IgD-negative memory B cell (primary cell): ENCODE results near the gene ZNF841. TPM values are rescaled to one million over a fixed set of nuclear protein-coding genes. Genes with fewer than 3 reads are reported as not detected.
A peak's percentile ranks its signal among the peaks of the same experiment; 100 is the strongest.

Experiments used
- H3K27ac Mint-ChIP-seq, 3 donors: one replicate each; pipeline ENCODE4 v1.8.0; 2020 to 2022; ENCODE audit warnings: mild to moderate bottlenecking in 3 of 3, mixed read lengths in 3 of 3, moderate library complexity in 1 of 3
- H3K27me3 Mint-ChIP-seq: one replicate; pipeline ENCODE4 v1.8.0; 2021; ENCODE audit warnings: mixed read lengths
- H3K36me3 Mint-ChIP-seq: one replicate; pipeline ENCODE4 v1.8.0; 2020; ENCODE audit warnings: mild to moderate bottlenecking, mixed read lengths
- H3K4me1 Mint-ChIP-seq, 3 donors: one replicate each; pipeline ENCODE4 v1.8.0; 2020 to 2022; ENCODE audit warnings: mixed read lengths in 3 of 3, mild to moderate bottlenecking in 1 of 3
- H3K4me3 Mint-ChIP-seq, 4 donors: one replicate each; pipeline ENCODE4 v1.8.0; 2020 to 2022; ENCODE audit warnings: mild to moderate bottlenecking in 4 of 4, mixed read lengths in 4 of 4, moderate library complexity in 3 of 4
- H3K9me3 Mint-ChIP-seq, 3 donors: one replicate each; pipeline ENCODE4 v1.8.0; 2020 to 2021; ENCODE audit warnings: mixed read lengths in 3 of 3, mild to moderate bottlenecking in 1 of 3
- polyA plus RNA-seq: library from polyadenylated mRNA; unstranded; fragments of 300-500 nt; fragmentation: Illumina TruSeq; gene quantifications from one replicate; pipeline ENCODE4 v1.2.3, GENCODE V29; 2021

The ZNF841 gene
- 4.5 TPM for polyA plus RNA-seq

DNA sequence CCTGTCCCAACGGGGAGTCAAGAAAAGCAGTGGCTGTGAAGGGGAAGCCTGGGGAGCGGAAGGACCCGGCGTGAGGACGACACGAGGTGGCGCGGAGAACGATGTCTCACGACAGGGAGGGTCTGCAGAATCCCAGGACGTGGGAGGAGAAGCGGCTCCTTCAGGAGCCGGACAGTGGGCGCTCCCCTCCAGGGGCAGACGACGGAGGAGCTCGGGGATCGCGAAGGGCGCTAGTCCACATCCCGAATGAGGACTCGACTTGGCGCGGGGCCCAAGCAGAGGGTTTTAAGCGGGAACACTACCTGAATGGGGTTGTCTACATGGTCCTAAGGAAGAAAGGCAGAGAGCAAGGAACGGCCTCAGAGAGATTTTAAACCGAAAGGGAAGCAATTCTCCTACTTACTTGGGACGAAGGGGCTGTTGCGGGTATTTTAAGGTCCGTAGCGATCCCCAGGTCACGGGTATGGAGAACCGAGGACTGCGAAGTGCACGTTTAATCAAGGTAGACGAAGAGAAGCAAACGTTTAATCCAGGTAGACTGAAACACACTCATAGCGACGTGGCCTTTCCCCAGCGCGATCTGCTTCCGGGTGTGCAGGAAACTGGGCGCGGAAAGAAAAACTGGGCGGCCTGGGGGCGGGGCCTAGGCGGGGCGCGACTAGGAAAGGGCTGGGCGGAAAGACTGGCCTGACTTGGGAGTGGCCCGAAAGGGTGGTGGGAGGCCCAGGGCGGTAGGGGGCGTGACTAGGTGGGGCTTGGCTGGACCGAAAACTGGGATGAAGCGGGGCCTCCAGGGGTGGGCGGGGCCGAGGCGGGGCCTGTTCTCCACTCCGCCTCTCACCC is at the start of gene ZNF841:
Gene ZNF841 (minus strand): TSS at position 594 of the 843 bp plus-strand sequence. CDS start 10,964 bp downstream, outside the sequence.
- H3K4me3 Mint-ChIP-seq = peak within 1 kb of the TSS; percentile 96 to 99 (median 96)
- peaks cover 2% of the 10 kb centered on the region for H3K27me3 Mint-ChIP-seq
- peaks cover 11 to 27% (median 25%) of the 10 kb centered on the region in 3 donors for H3K9me3 Mint-ChIP-seq
- H3K4me1 Mint-ChIP-seq = peaks cover 17 to 26% (median 19%) of the 10 kb centered on the region in 3 donors
- H3K36me3 Mint-ChIP-seq = peaks cover 23% of the 10 kb centered on the region
- peak within 1 kb of the TSS; percentile 59 to 96 (median 74) for H3K27ac Mint-ChIP-seq

DNA sequence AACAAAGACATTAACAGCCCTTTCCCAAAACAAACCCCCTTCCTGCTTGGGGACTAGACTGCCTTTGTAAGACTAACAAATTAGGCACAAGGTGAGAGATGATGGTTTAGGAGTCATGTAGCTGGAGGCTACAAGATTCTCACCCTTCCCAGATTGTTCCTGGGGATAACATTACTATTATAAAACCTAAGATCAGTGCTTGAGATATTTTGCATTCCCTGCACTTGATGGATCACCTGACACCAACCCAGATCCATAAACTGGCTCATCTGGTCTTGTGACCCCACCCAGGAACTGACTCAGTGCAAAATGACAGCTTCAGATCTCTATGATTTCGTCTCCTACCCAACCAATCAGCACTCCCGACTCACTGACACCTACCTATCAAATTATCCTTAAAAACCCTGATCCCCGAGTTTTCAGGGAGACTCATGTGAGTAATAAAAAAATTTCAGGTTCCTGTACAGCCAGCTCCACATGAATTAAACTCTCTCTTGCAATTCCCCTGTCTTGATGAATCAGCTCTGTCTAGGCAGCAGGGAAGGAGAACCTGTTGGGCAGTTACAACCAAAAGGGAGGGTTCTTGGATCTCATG is 46.5 kb upstream of the ZNF841 start:
- H3K4me3 Mint-ChIP-seq = peak overlapping the region in 1 of 4 donors; percentile 50
- H3K9me3 Mint-ChIP-seq = peaks cover 2 to 25% (median 4%) of the 10 kb centered on the region in 3 donors
- H3K27me3 Mint-ChIP-seq = no peaks in the 10 kb centered on the region
- H3K27ac Mint-ChIP-seq = no peak overlapping the region
- H3K36me3 Mint-ChIP-seq = peaks cover 3% of the 10 kb centered on the region
- H3K4me1 Mint-ChIP-seq = peaks cover 13 to 17% (median 17%) of the 10 kb centered on the region in 3 donors

DNA sequence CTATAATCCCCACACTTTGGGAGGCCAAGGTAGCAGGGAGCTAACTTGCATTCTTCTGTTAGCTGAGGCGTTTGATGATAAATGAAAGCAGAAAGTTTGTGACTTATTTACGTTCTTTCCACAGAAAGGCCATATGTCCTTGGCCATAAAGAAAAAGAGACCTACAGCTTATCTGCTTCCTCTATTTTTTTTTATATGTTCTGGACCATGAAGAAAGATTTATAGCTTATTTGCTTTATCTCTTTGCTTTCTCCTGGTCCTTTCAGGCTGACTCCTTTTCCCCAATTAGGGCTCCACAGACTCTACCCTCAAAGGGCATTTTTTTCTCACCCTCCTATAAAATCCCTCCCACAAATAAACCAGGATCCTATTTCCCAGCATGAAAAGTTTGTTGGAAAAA is 45.6 kb upstream of the ZNF841 start:
- peaks cover 2 to 25% (median 3%) of the 10 kb centered on the region in 3 donors for H3K9me3 Mint-ChIP-seq
- peaks cover 13 to 17% (median 17%) of the 10 kb centered on the region in 3 donors for H3K4me1 Mint-ChIP-seq
- peak overlapping the region in 1 of 3 donors; percentile 59 for H3K27ac Mint-ChIP-seq
- H3K4me3 Mint-ChIP-seq = peak overlapping the region in 2 of 4 donors; percentile 5 to 50
- peaks cover 3% of the 10 kb centered on the region for H3K36me3 Mint-ChIP-seq
- no peaks in the 10 kb centered on the region for H3K27me3 Mint-ChIP-seq

DNA sequence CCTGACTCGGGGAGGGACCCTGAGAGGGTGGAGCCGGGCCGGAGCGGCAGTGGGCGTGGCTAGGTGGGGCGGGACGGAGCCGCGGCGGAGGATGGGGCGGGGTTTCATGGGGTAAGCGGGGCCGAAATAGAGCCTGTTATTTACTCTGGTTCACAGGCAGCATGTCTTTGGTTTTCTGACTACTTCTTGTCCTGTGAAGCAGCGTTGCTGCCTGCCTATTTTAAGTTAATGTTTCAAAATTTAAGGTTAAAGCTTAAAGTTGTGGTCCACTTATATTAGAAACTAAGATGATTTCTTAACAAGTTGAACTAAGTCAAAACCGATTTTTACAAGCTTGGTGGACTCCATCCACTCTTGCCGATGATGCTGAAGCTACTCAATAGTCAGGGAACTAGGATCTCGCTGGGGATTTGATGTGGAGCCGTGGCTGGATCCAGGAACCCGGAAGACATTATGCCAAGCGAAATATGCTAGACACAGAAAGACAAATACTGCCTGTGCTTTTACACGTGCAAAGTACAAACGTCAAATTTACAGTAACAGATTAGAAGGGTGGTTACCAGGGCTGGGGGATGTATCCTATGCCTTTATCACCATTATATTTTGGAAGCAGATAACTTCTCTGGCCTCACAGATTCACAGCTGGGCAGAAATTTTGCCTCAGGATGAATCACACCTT is 44.6 kb upstream of the ZNF841 start:
- peak overlapping the region in 2 of 3 donors; percentile 57 to 85 for H3K27ac Mint-ChIP-seq
- H3K4me3 Mint-ChIP-seq = peak overlapping the region; percentile 88 to 98 (median 97)
- peaks cover 13 to 17% (median 17%) of the 10 kb centered on the region in 3 donors for H3K4me1 Mint-ChIP-seq
- peaks cover under 1% of the 10 kb centered on the region for H3K36me3 Mint-ChIP-seq
- H3K9me3 Mint-ChIP-seq = peaks cover 2 to 25% (median 3%) of the 10 kb centered on the region in 3 donors
- no peaks in the 10 kb centered on the region for H3K27me3 Mint-ChIP-seq

DNA sequence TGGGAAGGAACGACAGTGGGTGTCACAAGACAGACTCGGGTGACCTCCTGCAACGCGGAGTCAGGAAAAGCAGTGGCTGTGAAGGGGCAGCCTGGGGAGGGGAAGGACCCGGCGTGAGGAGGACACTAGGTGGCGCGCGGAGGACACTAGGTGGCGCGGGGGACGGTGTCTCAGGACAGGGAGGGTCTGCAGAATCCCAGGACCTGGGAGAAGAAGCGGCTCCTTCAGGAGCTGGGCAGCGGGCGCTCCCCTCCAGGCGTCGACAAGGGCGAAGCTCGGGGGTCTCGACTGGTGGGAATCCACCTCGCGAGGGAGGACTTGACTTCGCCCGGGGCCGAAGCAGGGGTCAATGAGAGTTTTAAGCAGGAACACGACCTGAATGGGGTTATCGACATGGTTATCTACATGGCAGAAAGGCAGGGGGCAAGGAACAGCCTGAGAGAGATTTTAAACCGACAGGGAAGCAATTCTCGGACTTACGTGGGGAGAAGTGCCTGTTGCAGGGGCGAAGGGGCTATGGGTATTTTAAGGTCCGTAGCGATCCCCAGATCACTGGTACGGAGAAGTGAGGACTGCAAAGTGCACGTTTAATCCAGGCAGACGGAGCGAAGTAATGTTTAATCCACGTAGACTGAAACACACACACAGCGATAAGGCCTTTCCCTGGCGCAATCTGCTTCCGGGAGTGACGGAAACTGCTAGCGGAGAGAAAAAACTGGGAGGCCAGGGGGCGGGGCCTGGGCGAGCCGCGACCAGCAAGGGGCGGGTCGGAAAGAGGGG is 43.9 kb upstream of the ZNF841 start, which contains the start of gene ZNF616:
Gene ZNF616 (minus strand): TSS at position 687 of the 780 bp plus-strand sequence. CDS start 9,426 bp downstream, outside the sequence.
- Mint-ChIP-seq H3K27ac (peak within 1 kb of the TSS; percentile 57 to 94 (median 85)), H3K9me3 (peaks cover 3 to 24% (median 4%) of the 10 kb centered on the region in 3 donors), H3K4me3 (peak within 1 kb of the TSS; percentile 88 to 98 (median 97)), H3K36me3 (peaks cover 3% of the 10 kb centered on the region), H3K27me3 (no peaks in the 10 kb centered on the region), H3K4me1 (peaks cover 12 to 17% (median 14%) of the 10 kb centered on the region in 3 donors)

DNA sequence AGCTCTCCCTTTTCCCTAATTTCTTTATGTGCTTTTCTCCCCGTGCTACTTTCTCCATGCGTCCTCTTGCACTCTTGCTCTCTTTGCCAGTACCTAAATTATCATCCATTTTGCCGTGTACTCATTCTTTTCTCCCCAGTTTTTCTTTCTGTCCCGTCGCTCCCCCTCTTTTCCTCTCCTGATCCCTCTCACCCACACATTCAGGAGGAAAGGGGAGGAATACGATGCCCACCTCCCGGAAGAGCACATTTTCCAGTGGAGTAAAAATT is 43.4 kb upstream of the ZNF841 start:
- Mint-ChIP-seq H3K27ac (peak overlapping the region; percentile 57 to 94 (median 85)), H3K9me3 (peaks cover 3 to 23% (median 5%) of the 10 kb centered on the region in 3 donors), H3K4me1 (peaks cover 12 to 17% (median 12%) of the 10 kb centered on the region in 3 donors), H3K36me3 (peaks cover 8% of the 10 kb centered on the region), H3K4me3 (peak overlapping the region; percentile 88 to 98 (median 97)), H3K27me3 (no peaks in the 10 kb centered on the region)

DNA sequence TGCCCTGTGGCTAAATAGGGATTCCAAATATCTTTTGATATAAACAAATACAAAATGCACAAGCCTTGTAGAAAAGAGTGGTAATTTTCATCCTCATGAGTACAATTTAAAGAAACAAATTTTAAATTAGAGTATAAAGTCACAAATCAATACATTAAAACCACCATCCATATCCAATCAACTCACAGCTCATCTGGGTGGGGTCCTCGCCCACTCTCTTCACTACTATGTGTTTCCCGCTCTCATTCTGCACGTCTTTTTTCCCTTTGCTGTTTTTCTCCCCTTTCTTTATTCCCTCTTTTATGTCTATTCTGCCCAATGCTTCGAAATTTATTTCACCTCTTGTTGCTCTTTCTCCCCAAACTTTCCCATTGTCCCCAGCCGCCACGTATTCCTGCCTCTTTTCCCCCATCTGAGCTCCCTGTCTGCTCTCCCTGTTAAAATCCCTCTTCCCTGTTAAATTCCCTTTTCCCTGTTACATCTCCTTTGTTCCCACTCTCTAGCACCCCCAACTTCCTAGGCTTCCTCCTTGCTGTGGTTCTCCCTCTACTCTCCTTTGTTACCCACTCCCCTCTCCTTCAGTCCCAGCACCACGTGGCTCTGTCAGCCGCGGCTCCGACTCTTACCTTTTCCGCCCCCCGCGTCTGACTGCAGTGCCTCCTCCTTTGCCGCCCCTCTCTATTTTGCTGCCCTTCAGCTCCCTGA is 42.9 kb upstream of the ZNF841 start:
- peak overlapping the region; percentile 57 to 94 (median 85) for H3K27ac Mint-ChIP-seq
- H3K36me3 Mint-ChIP-seq = peaks cover 9% of the 10 kb centered on the region
- peaks cover 3 to 23% (median 6%) of the 10 kb centered on the region in 3 donors for H3K9me3 Mint-ChIP-seq

DNA sequence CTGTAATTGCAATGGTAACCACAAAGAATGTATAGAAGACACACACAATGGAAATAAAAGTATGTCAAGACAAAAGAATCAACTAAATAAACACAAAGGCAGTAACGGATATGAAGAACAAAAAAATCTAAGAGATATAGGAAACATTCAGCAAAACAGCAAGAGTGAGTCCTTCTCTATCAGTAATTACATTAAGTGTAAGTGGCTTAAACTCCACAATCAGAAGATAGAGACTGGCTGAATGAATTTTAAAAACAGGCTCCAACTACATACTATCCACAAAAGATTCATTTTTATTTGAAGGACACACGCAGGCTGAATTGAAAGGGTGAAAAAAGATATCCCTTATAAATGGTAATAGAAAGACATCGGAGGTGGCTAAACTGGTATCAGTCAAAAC is 24.7 kb upstream of the ZNF841 start:
- no peaks in the 10 kb centered on the region for H3K27me3 Mint-ChIP-seq
- H3K4me3 Mint-ChIP-seq = no peak overlapping the region
- no peak overlapping the region for H3K27ac Mint-ChIP-seq
- H3K9me3 Mint-ChIP-seq = peaks cover 31 to 56% (median 48%) of the 10 kb centered on the region in 3 donors
- H3K4me1 Mint-ChIP-seq = no peaks in the 10 kb centered on the region
- H3K36me3 Mint-ChIP-seq = peaks cover 64% of the 10 kb centered on the region

More for the DNA sequence above, 42.9 kb upstream of the ZNF841 start:
- Mint-ChIP-seq H3K4me1 (peaks cover 12 to 18% (median 12%) of the 10 kb centered on the region in 3 donors), H3K4me3 (peak overlapping the region; percentile 88 to 98 (median 97)), H3K27me3 (no peaks in the 10 kb centered on the region)

DNA sequence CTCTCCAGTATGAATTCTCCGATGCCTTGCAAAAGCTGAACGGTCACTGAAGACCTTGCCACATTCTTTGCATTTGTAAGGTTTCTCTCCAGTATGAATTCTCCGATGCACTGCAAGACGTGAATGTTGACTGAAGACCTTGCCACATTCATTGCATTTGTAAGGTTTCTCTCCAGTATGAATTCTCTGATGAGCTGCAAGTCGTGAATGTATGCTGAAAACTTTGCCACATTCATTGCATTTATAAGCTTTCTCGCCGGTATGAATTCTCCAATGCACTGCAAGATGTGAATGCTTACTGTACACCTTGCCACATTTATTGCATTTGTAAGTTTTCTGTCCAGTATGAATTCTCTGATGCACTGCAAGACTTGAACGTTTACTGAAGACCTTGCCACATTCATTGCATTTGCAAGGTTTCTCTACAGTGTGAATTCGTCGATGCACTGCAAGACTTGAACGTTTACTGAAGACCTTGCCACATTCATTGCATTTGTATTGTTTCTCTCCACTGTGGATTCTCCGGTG is 20.0 kb upstream of the ZNF841 start:
- Mint-ChIP-seq H3K9me3 (peaks cover 36 to 74% (median 54%) of the 10 kb centered on the region in 3 donors), H3K27ac (no peak overlapping the region), H3K4me3 (peak overlapping the region in 1 of 4 donors; percentile 49), H3K4me1 (no peaks in the 10 kb centered on the region), H3K36me3 (peaks cover 38% of the 10 kb centered on the region), H3K27me3 (no peaks in the 10 kb centered on the region)

DNA sequence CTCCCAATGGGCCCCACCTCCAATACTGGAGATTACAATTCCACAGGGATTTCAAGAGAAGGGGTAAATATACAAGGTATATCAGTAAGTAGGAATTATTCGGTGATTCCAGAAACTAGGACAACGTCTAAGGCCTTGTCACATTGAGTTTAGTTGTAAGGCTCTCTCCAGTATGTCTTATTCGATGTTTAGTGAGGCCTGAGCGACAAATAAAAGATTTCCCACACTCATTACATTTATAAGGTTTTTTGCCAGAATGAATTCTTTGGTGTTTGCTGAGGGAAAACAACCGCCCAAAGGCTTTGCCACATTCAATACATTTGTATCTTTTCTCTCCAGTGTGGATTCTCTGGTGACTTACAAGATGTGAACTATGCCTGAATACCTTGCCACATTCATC is 19.1 kb upstream of the ZNF841 start:
- Mint-ChIP-seq H3K4me1 (no peaks in the 10 kb centered on the region), H3K27me3 (no peaks in the 10 kb centered on the region), H3K9me3 (peaks cover 35 to 70% (median 56%) of the 10 kb centered on the region in 3 donors), H3K36me3 (peaks cover 30% of the 10 kb centered on the region), H3K27ac (no peak overlapping the region), H3K4me3 (peak overlapping the region in 1 of 4 donors; percentile 60)

DNA sequence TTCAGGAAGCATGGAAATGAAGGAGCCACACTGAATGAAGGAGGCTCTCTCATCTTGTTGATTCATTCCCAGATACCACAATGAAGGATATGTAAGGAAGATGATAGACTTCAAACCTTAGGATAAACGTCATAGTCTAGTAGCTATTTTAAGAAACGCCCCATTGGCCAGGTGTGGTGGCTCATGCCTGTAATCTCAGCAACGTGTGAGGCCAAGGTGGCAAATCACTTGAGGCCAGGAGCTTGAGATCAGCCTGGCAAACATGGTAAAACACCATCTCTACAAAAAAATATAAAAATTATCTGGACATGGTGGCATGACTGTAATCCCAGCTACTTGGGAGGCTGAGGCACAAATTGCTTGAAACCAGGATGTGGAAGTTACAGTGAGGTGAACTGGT is 17.1 kb upstream of the ZNF841 start:
- Mint-ChIP-seq H3K4me1 (no peaks in the 10 kb centered on the region), H3K36me3 (peaks cover 20% of the 10 kb centered on the region), H3K27me3 (no peaks in the 10 kb centered on the region), H3K27ac (no peak overlapping the region), H3K9me3 (peaks cover 29 to 66% (median 50%) of the 10 kb centered on the region in 3 donors), H3K4me3 (no peak overlapping the region)

DNA sequence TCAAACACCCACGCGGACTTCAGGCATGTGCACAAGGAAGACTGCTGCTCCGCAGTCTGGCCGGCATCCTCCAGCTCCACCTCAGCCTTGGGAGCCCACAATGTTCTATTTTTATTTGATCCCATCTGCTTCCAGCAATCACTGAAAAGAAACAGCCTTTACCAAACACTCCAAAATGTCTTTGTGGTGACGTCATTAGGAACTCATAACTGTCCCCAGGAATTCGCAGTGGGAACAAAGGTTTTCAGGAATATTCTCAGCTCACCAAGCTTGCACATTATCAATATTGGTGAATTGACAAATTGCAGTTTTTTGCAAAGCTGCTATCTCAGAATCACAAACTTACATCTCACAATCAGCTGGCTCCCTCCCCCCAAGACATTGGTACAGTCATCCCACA is 15.2 kb upstream of the ZNF841 start:
- no peak overlapping the region for H3K4me3 Mint-ChIP-seq
- H3K9me3 Mint-ChIP-seq = peaks cover 24 to 63% (median 42%) of the 10 kb centered on the region in 3 donors
- no peaks in the 10 kb centered on the region for H3K27me3 Mint-ChIP-seq
- no peak overlapping the region for H3K27ac Mint-ChIP-seq
- peaks cover 7% of the 10 kb centered on the region for H3K36me3 Mint-ChIP-seq
- H3K4me1 Mint-ChIP-seq = no peaks in the 10 kb centered on the region

DNA sequence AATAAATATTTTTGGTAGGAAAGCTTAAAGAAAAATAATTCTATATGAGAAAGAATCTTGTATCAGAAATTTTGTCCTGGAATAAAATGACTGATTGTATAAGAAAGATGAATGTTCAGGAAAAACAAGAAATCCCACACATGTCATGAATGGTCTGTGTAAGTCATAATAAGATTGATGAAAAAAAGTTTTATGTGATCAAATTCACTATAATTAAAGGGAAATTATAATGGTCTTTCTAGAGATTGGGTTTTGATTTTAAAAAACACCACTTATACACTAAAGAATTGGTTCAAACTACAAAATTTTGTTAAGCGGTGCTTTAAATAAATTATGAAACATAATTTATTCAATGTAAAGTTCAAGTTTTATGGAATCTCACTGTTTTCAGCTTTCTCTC is 7.2 kb upstream of the ZNF841 start:
- Mint-ChIP-seq H3K4me3 (no peak overlapping the region), H3K27me3 (no peaks in the 10 kb centered on the region), H3K27ac (no peak overlapping the region), H3K4me1 (no peaks in the 10 kb centered on the region), H3K36me3 (peaks cover 2% of the 10 kb centered on the region), H3K9me3 (peaks cover 14 to 28% (median 20%) of the 10 kb centered on the region in 3 donors)
